H1 (cell line): ENCODE results near the gene PRCP. TPM values are rescaled to one million over a fixed set of nuclear protein-coding genes. Genes with fewer than 3 reads are reported as not detected.

Source experiments
- CTCF ChIA-PET: fragments of 300-600 bp; sonication (Branson Sonifier 250); formaldehyde crosslinking; loops from one replicate; lab custom pipeline; 2021; ENCODE audit not compliant: partially characterized antibody; lab: Charles Lee
- POLR2A ChIA-PET: fragments of 300-600 bp; sonication (Branson Sonifier 250); formaldehyde crosslinking; loops from one replicate; lab custom pipeline; 2021; ENCODE audit warnings: inconsistent platforms; ENCODE audit not compliant: partially characterized antibody; lab: Charles Lee
- DNase-seq, 2 experiments: peaks; one replicate each; pipeline versions ENCODE4 v3.0.0 to v3.0.0-alpha.2; 2010 to 2022; ENCODE audit warnings: low spot score in 2 of 2, low read depth in 1 of 2, mixed read lengths in 1 of 2
- FAIRE-seq: peaks from 2 replicates; lab custom pipeline; 2011; peaks lifted over from hg19 to GRCh38; lab: Jason Lieb, UNC
- H2AFZ ChIP-seq: 2 replicates; pipeline ENCODE4 v1.8.1; 2012; ENCODE audit warnings: low read length, inconsistent platforms
- H2AK5ac ChIP-seq: 2 replicates; pipeline ENCODE4 v1.6.1; 2013; ENCODE audit warnings: low read depth, low read length
- H2BK120ac ChIP-seq: replicated peaks from 2 replicates; pipeline ENCODE3; 2013; ENCODE audit warnings: low read depth, low read length, inconsistent platforms
- H2BK12ac ChIP-seq: 2 replicates; pipeline ENCODE4 v1.6.1; 2013; ENCODE audit warnings: low read depth, low read length
- H2BK15ac ChIP-seq: 2 replicates; pipeline ENCODE4 v1.6.1; 2013; ENCODE audit warnings: low read length
- H2BK20ac ChIP-seq: 2 replicates; pipeline ENCODE4 v1.6.1; 2013; ENCODE audit warnings: low read length
- H2BK5ac ChIP-seq: 2 replicates; pipeline ENCODE4 v1.6.1; 2013; ENCODE audit warnings: low read depth, low read length
- H3K14ac ChIP-seq: 2 replicates; pipeline ENCODE4 v1.6.1; 2013; ENCODE audit warnings: inconsistent platforms; ENCODE audit not compliant: insufficient read length
- H3K18ac ChIP-seq: 2 replicates; pipeline ENCODE4 v1.6.1; 2013; ENCODE audit warnings: low read length; ENCODE audit errors: extremely low read depth
- H3K23ac ChIP-seq: 2 replicates; pipeline ENCODE4 v1.6.1; 2013; ENCODE audit warnings: inconsistent platforms; ENCODE audit not compliant: insufficient read length
- H3K23me2 ChIP-seq: 2 replicates; pipeline ENCODE4 v1.6.1; 2013; ENCODE audit warnings: low read depth, low read length
- H3K27ac ChIP-seq: 2 replicates; pipeline ENCODE4 v1.6.1; 2011; ENCODE audit warnings: low read depth, low read length, inconsistent platforms
- H3K27me3 ChIP-seq, 4 experiments: replicated peaks in 1 of 4; 1 replicate in 1 of 4; 2 replicates in 3 of 4; pipeline versions ENCODE4 v1.6.1 to v1.8.1; 2011 to 2013; ENCODE audit warnings: low read length in 3 of 4, mild to moderate bottlenecking in 3 of 4, inconsistent platforms in 2 of 4, mixed read lengths in 2 of 4, moderate library complexity in 1 of 4; ENCODE audit not compliant: control insufficient read depth in 3 of 4, insufficient read depth in 3 of 4; ENCODE audit errors: extremely low read depth in 1 of 4
- H3K36me3 ChIP-seq, 4 experiments: 2 replicates each; pipeline versions ENCODE4 v1.6.1 to v1.8.1; 2011 to 2013; ENCODE audit warnings: mild to moderate bottlenecking in 4 of 4, low read length in 3 of 4, moderate library complexity in 2 of 4, control low read depth in 1 of 4, inconsistent platforms in 1 of 4; ENCODE audit not compliant: insufficient read depth in 4 of 4, control insufficient read depth in 2 of 4
- H3K4ac ChIP-seq: replicated peaks from 2 replicates; pipeline ENCODE3; 2013; ENCODE audit warnings: low read length, low read depth, mixed read lengths, inconsistent platforms; ENCODE audit not compliant: insufficient read length
- H3K4me1 ChIP-seq, 4 experiments: replicated peaks in 1 of 4; 1 replicate in 1 of 4; 2 replicates in 3 of 4; pipeline versions ENCODE4 v1.6.1 to v1.8.1; 2011 to 2013; ENCODE audit warnings: low read length in 3 of 4, inconsistent platforms in 2 of 4, mixed read lengths in 1 of 4; ENCODE audit not compliant: insufficient read depth in 4 of 4, control insufficient read depth in 3 of 4
- H3K4me2 ChIP-seq, 2 experiments: 2 replicates each; pipeline versions ENCODE4 v1.6.1 to v1.8.1; 2011 to 2013; ENCODE audit warnings: low read depth in 2 of 2, low read length in 2 of 2, control low read depth in 1 of 2, inconsistent platforms in 1 of 2, mild to moderate bottlenecking in 1 of 2; ENCODE audit not compliant: insufficient read depth in 1 of 2
- H3K4me3 ChIP-seq, 4 experiments: fragments of 200-600, 300-600 bp in 1 of 4; sonication (generic), shearing (Covaris generic), sonication (Bioruptor Twin) in 1 of 4; 2 replicates each; pipeline versions ENCODE4 v1.5.1 to v1.8.1; 2011 to 2016; ENCODE audit warnings: low read length in 4 of 4, low read depth in 3 of 4, control low read depth in 2 of 4, inconsistent platforms in 2 of 4, mild to moderate bottlenecking in 2 of 4, mixed read lengths in 1 of 4, moderate library complexity in 1 of 4; ENCODE audit not compliant: insufficient read depth in 2 of 4; ENCODE audit errors: extremely low read depth in 1 of 4
- H3K56ac ChIP-seq: replicated peaks from 2 replicates; pipeline ENCODE3; 2013; ENCODE audit warnings: low read depth, mild to moderate bottlenecking, mixed read lengths, low read length, inconsistent platforms; ENCODE audit not compliant: insufficient read length
- H3K79me1 ChIP-seq: 2 replicates; pipeline ENCODE4 v1.6.1; 2013; ENCODE audit warnings: low read depth, low read length, control low read depth
- H3K79me2 ChIP-seq, 2 experiments: 2 replicates each; pipeline versions ENCODE4 v1.6.1 to v1.8.1; 2012 to 2013; ENCODE audit warnings: low read length in 2 of 2, mild to moderate bottlenecking in 2 of 2, inconsistent platforms in 1 of 2; ENCODE audit not compliant: insufficient read depth in 2 of 2, control insufficient read depth in 1 of 2
- H3K9ac ChIP-seq, 4 experiments: replicated peaks in 1 of 4; 1 replicate in 1 of 4; 2 replicates in 3 of 4; pipeline versions ENCODE4 v1.6.1 to v1.8.1; 2011 to 2013; ENCODE audit warnings: low read depth in 3 of 4, low read length in 3 of 4, control low read depth in 2 of 4, mild to moderate bottlenecking in 2 of 4, moderate library complexity in 2 of 4, inconsistent platforms in 1 of 4; ENCODE audit errors: extremely low read depth in 1 of 4
- H3K9me3 ChIP-seq, 2 experiments: 2 replicates each; pipeline versions ENCODE4 v1.6.1 to v1.8.1; 2012 to 2013; ENCODE audit warnings: mild to moderate bottlenecking in 2 of 2, moderate library complexity in 2 of 2, control low read depth in 1 of 2, inconsistent platforms in 1 of 2, low read depth in 1 of 2, low read length in 1 of 2, mixed read lengths in 1 of 2; ENCODE audit not compliant: insufficient read depth in 2 of 2
- H4K20me1 ChIP-seq, 2 experiments: replicated peaks in 1 of 2; 2 replicates each; pipeline versions ENCODE3 to v1.8.1; 2011 to 2013; ENCODE audit warnings: inconsistent platforms in 2 of 2, low read length in 2 of 2, mild to moderate bottlenecking in 1 of 2; ENCODE audit not compliant: insufficient read depth in 2 of 2, control insufficient read depth in 1 of 2
- H4K5ac ChIP-seq: 2 replicates; pipeline ENCODE4 v1.6.1; 2013; ENCODE audit warnings: low read length, low read depth, mixed read lengths, inconsistent platforms; ENCODE audit not compliant: insufficient read length
- H4K8ac ChIP-seq: 2 replicates; pipeline ENCODE4 v1.8.0; 2013; ENCODE audit warnings: mild to moderate bottlenecking, moderate library complexity, low read length, inconsistent platforms; ENCODE audit not compliant: insufficient read depth; ENCODE audit errors: extremely low read depth
- H4K91ac ChIP-seq: replicated peaks from 2 replicates; pipeline ENCODE3; 2013; ENCODE audit warnings: low read length, mixed read lengths, inconsistent platforms; ENCODE audit not compliant: insufficient read length
- CBX5 ChIP-seq: fragments of 300-800, 300-1000 bp; sonication (generic); IDR thresholded peaks from 2 replicates; pipeline ENCODE4 v1.7.1; 2016; ENCODE audit warnings: antibody characterized with exemption, low read length, low read depth
- EGR1 ChIP-seq: IDR thresholded peaks from 2 replicates; pipeline ENCODE4 v1.6.1; 2011; ENCODE audit warnings: low read depth, low read length, borderline replicate concordance
- FOSL1 ChIP-seq: IDR thresholded peaks from 2 replicates; pipeline ENCODE4 v1.6.1; 2011; ENCODE audit warnings: mild to moderate bottlenecking, low read depth, low read length, moderate library complexity; ENCODE audit not compliant: insufficient read depth
- NRF1 ChIP-seq: IDR thresholded peaks from 2 replicates; pipeline ENCODE4 v1.6.1; 2011; ENCODE audit warnings: mild to moderate bottlenecking, low read depth, low read length, improper control_type of control experiment
- POU5F1 ChIP-seq: IDR thresholded peaks from 2 replicates; pipeline ENCODE4 v1.6.1; 2011; ENCODE audit warnings: low read depth, mild to moderate bottlenecking, low read length, moderate library complexity
- SRF ChIP-seq: IDR thresholded peaks from 2 replicates; pipeline ENCODE4 v1.6.1; 2011; ENCODE audit warnings: mild to moderate bottlenecking, low read depth, low read length, moderate library complexity
- SUZ12 ChIP-seq: fragments of 200-600 bp; sonication (generic); IDR thresholded peaks from 2 replicates; pipeline ENCODE4 v1.6.1; 2012; ENCODE audit warnings: mild to moderate bottlenecking, inconsistent platforms, low read length, moderate library complexity, mixed read lengths
- TAF7 ChIP-seq: optimal IDR thresholded peaks from 2 replicates; pipeline ENCODE3; 2011; ENCODE audit warnings: low read depth, mild to moderate bottlenecking, inconsistent platforms, low read length, moderate library complexity, borderline replicate concordance
- TEAD4 ChIP-seq: IDR thresholded peaks from 2 replicates; pipeline ENCODE4 v1.6.1; 2012; ENCODE audit warnings: low read depth, low read length, inconsistent platforms, mixed read lengths
- YY1 ChIP-seq: IDR thresholded peaks from 2 replicates; pipeline ENCODE4 v1.6.1; 2011; ENCODE audit warnings: low read depth, mild to moderate bottlenecking, low read length
- ZNF274 ChIP-seq: IDR thresholded peaks from 2 replicates; pipeline ENCODE4 v1.7.0; 2012; ENCODE audit warnings: low read length, borderline replicate concordance; ENCODE audit errors: extremely low read depth
- WGBS, 2 experiments: shearing (Covaris generic) in 1 of 2; methylation state at CpG; one replicate each; pipeline versions ENCODE4 v1.1.6 to v1.1.7; 2013 to 2015; ENCODE audit warnings: low lambda C conversion rate in 2 of 2, mixed read lengths in 2 of 2, inconsistent platforms in 1 of 2, low coverage in 1 of 2, missing lambda C conversion rate in 1 of 2; ENCODE audit not compliant: insufficient replicate concordance in 2 of 2, insufficient coverage in 1 of 2, insufficient read length in 1 of 2; ENCODE audit errors: extremely low coverage in 1 of 2, missing lambda C conversion rate in 1 of 2; 5-methylcytosine and 5-hydroxymethylcytosine counted together
- polyA plus RNA-seq, 7 experiments: library from polyadenylated mRNA; depleted of rRNA in 3 of 7; stranded (reverse) in 5 of 7; unstranded in 2 of 7; fragments of >200 nt in 5 of 7; fragments of 200-250 nt in 2 of 7; gene quantifications; 1 replicate in 5 of 7; 2 replicates in 1 of 7; 4 replicates in 1 of 7; pipeline versions ENCODE4 v1.2.1 to v1.2.3, GENCODE V29; 2011 to 2013; ENCODE audit warnings: missing spikeins in 2 of 7, mixed read lengths in 2 of 7
- total RNA-seq: library from RNA; stranded (reverse); fragmentation: NEBNext Ultra II Directional; extraction: Animal tissue kit (Norgen Biotek cat#: 25700); gene quantifications from 2 replicates; pipeline ENCODE4 v1.2.1, GENCODE V29; 2021

The PRCP gene
- total and polyA plus RNA-seq, 2 of the 8 experiments (the other 6 are each of a cell fraction or from before 2014, with no cell fraction given): 63.8 to 84.4 TPM

GRCh38 chr11:82909015-82909640 is 8.9 kb upstream of the PRCP start:
- DNase-seq: no peak
- no peak overlapping the region for H3K23ac ChIP-seq
- no peak overlapping the region for H2BK20ac ChIP-seq
- H3K9ac ChIP-seq: no peak overlapping the region
- no peaks in the 10 kb centered on the region for H3K27me3 ChIP-seq
- no peak overlapping the region for H2BK12ac ChIP-seq
- H3K27ac ChIP-seq: no peak overlapping the region
- H3K56ac ChIP-seq: no peak overlapping the region
- peaks cover 2 to 14% (median 4%) of the 10 kb centered on the region in 4 experiments; a peak in 4 of 8 replicates for H3K36me3 ChIP-seq
- H4K91ac ChIP-seq: no peak overlapping the region
- no peak overlapping the region for H2BK5ac ChIP-seq
- H2BK15ac ChIP-seq: no peak overlapping the region
- H4K8ac ChIP-seq: no peak overlapping the region
- 0 out of 8 replicates have a peak overlapping the region, but pooled peaks of 1 of the 4 experiments have one; percentile 4 for H3K4me3 ChIP-seq
- no peak overlapping the region for H2BK120ac ChIP-seq
- ChIA-PET CTCF (interaction anchor here (1.2 kb wide), 1 partner anchor 341 kb away, joined by 4 read pairs; no protein-coding TSS in a partner anchor), POLR2A (interaction anchor here (1.6 kb wide), 1 partner anchor 37 kb away, joined by 3 read pairs; no protein-coding TSS in a partner anchor)
- H3K23me2 ChIP-seq: no peaks in the 10 kb centered on the region
- no peak overlapping the region for H2AFZ ChIP-seq
- 76% methylated on average over 7 of the region's 7 CpGs; no CpG with 5 or more reads in 1 of the 2 experiments for WGBS, 2 experiments
- H3K18ac ChIP-seq: no peak overlapping the region
- peaks cover 0 to 79% of the 10 kb centered on the region in 2 experiments; a peak in 2 of 4 replicates for H3K79me2 ChIP-seq
- H4K20me1 ChIP-seq: peaks cover 3 to 4% of the 10 kb centered on the region in 2 experiments
- H3K4me1 ChIP-seq: peaks cover 3 to 11% (median 6%) of the 10 kb centered on the region in 4 experiments; a peak in 3 of 7 replicates
- H4K5ac ChIP-seq: peak overlapping the region; percentile 72
- peak overlapping the region in 1 of 2 experiments; percentile 61; a peak in 1 of 4 replicates for H3K4me2 ChIP-seq
- H3K79me1 ChIP-seq: no peaks in the 10 kb centered on the region; the same call in 1 of the 2 replicates
- FAIRE-seq: no peak
- TF ChIP-seq EGR1 (no peak), TAF7 (no peak), POU5F1 (no peak), NRF1 (no peak), ZNF274 (no peak), TEAD4 (no peak), SUZ12 (no peak), YY1 (peak; percentile 74; the same call in 1 of the 2 replicates), CBX5 (no peak), SRF (peak; percentile 65; the same call in 1 of the 2 replicates), FOSL1 (no peak)
- TF ChIP-seq, all 59 proteins: peak for 2
- H3K9me3 ChIP-seq: peaks cover 0 to 5% of the 10 kb centered on the region in 2 experiments; a peak in 1 of 4 replicates
- no peak overlapping the region for H3K14ac ChIP-seq
- no peak overlapping the region for H3K4ac ChIP-seq
- no peak overlapping the region for H2AK5ac ChIP-seq
